NCI-H510A treated with DMSO at 0.1 percent for 48 hours (cell line): ENCODE results near the gene TBC1D12.
"Not testable (repeated sequence)": the region's sequence is repeated elsewhere in the genome, so short reads cannot be mapped to it uniquely, and the experiment has no call there.

Experiments used
- DNase-seq: peaks from one replicate; lab custom pipeline; 2025; lab: John Stamatoyannopoulos, UW

Gene TBC1D12

DNA sequence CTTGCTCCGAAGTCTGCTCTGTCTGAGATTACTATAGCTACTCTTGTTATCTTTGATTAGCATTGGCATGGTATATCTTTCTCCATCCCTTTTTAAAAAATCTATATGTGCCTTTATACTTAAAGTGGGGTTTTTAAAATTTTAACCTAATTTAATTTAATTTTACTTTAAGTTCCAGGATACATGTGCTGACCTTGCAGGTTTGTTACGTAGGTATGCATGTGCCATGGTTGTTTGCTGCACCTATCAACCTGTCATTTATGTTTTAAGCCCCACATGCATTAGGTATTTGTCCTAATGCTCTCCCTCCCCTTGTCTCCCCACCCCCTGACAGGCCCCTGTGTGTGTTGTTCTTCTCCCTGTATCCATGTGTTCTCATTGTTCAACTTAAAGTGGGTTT, 54.6 kb downstream of the TBC1D12 start:
- no peak for DNase-seq

DNA sequence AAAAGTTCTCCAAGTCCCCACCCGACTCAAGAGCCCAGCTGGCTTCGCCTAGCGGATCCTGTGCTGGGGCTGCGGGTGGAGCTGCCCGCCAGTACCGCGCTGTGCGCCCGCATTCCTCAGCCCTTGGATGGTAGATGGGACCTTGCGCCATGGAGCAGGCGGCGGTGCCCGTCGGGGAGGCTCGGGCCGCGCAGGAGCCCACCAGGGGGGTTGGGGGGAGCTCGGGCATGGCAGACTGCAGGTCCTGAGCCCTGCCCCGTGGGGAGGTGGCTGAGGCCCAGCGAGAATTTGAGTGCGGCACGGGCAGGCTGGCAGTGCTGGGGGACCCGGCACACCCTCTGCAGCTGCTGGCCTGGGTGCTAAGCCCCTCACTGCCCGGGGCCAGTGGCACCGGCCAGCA, 57.0 kb downstream of the TBC1D12 start:
- no peak for DNase-seq

DNA sequence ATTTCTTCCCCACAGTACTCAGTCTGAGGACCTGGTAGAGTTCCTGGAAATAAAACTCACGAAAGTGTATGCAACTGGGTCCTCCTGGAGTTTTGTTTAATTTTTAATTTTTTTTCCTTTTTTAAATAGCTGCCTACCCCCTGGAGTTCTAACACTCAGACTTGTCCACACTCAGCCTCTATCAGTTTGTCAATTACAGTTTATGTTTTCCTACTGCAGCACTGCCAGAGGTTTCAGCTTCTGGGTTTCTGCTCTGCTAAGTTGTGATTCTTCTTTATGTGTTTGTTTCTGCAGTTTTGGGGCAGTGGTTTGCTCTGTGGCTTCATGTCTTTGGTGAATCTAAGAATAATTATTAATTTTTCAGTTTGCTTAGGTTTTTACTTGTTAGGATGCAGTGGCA, 59.2 kb downstream of the TBC1D12 start:
- DNase-seq, result no peak

DNA sequence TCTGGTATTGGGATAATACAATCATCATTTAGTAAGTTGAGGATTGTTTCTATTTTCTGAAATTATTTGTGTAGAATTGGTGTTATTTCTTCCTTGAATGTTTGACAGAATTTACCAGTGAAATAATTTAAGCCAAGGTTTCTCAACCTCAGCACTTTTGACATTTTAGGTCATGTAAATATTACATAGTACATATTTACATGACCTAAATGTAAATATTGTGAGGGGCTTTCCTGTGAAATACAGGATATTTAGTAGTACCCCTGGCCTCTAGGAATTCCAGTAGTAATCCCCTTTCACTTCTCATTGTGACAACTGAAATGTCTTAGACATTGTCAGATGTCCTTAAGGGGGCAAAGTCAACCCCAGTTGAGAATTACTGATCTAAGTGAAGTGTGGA, 59.8 kb downstream of the TBC1D12 start:
- no peak for DNase-seq

DNA sequence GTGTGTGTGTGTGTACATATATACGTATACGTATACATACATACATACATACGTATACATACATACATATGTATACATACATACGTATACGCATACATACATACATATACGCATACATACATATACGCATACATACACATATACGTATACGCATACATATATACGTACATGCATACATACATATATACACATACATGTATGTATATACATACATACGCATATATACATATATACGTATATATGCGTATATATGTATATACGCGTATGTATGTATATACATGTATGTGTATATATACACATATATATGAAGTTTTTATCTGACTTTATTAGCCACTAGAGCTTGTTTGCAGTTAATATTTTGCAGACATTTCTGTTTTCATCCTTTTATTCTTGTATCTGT, 63.3 kb downstream of the TBC1D12 start:
- no peak for DNase-seq

DNA sequence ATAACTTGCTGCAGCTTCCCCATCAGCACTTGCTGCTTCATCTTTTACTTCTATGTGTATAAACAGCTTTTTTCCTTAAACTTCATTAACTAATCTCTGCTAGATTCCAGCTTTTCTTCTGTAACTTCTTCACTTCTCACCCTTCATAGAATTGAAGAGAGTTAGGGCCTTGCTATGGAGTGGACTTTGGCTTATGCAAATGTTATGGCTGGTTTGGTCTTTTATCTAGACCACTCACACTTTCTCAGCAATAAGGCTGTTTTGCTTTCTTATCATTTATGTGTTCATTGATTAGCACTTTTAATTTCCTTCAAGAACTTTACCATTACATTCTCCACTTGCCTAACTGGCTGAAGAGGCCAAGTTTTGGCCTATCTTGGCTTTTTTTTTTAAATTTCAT, 79.1 kb downstream of the TBC1D12 start:
- no peak for DNase-seq

DNA sequence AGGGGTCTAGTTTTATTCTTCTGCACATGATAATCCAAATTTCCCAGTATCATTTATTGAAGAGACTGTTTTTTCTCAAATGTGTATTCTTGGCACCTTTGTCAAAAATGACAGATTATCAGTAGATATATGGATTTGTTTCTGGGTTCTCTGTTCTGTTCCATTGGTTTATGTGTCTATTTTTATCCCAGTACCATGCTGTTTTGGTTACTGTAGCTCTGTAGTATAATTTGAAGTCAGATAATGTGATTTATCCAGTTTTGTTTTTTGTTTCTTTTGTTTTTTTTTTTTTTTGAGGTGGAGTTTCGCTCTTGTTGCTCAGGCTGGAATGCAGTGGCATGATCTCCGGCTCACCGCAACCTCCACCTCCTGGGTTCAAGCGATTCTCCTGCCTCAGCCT, 81.6 kb downstream of the TBC1D12 start:
- DNase-seq, result no peak

DNA sequence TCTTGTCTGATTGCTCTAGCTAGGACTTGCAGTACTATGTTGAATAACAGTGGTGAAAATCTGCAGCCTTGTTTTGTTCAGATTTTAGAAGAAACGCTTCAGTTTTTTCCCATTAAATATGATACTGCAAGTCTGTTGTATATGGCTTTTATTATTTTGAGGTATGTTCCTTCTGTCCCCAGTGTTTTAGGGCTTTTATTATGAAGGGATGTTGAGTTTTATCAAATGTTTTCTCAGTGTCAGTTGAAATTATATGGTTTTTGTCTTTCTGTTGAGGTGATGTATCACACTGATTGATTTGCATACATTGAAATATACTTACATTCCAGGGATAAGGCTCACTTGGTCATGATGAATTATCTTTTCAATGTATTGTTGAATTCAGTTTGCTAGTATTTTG, 82.8 kb downstream of the TBC1D12 start:
- DNase-seq, result no peak

DNA sequence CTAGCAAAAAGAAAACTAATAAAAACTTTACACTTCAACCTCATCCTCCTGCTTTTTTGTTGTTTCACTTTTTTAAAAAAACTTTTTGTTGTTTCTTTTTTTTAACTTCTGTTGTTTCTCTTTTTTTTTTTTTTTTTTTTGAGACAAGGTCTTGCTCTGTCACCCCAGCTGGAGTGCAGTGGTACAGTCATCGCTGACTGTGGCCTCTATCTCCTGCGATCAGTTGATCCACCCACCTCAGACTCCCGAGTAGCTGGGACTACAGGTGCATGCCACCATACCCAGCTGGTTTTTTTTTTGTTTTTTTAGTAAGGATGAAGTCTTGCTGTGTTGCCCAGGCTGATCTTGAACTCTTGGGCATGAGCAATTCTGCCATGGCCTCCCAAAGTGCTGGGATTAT, 85.2 kb downstream of the TBC1D12 start:
- DNase-seq, result no peak

DNA sequence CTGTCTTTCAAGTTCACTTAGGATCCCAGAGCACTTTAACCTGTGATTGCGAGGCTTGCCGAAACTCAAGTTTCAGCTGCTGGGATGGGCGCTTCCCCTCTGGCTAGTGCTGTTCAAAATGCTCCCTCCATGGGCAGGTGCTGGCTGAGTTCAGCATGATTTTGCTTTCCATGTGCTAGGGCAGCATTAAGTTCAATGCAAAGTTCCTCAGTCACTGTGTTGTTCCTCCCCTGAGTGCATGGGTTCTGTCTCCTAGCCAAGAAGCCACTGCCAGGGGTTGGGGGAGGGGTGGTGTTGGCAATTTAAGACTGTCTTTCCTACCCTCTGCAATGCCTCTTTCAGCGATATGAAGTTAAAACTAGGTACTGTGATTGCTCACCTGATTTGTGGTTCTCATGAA, 86.8 kb downstream of the TBC1D12 start:
- no peak for DNase-seq

DNA sequence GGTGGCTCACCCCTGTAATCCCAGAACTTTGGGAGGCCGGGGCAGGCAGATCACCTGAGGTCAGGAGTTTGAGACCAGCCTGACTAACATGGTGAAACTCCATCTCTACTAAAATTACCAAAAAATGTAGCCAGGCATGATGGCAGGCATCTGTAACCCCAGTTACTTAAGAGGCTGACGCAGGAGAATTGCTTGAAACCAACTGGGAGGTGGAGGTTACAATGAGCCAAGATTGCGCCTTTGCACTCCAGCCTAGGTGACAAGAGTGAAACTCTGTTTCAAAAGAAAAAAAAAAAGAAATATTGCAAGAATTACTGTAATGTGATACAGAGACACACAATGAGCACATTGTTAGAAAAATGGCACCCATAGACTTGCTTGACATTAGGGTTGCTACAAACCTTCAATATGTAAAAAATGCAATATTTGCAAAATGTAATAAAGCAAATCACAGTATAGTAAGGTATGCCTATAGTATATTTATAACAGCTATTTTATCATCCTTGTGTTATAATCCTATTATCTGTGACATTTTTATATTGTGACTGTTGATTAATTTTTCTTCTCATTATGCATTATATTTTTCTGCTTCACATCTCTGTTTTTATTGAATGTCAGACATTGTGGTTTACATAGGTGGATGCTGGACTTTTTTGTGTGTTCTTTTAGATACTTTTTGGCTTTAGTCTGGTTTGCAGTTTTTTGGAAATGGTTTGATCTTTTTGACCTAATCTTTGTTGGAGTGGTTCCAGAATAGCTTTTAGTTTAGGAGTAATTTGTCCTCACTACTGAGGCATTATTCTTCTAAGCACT, 87.8 kb downstream of the TBC1D12 start:
- DNase-seq, result no peak

DNA sequence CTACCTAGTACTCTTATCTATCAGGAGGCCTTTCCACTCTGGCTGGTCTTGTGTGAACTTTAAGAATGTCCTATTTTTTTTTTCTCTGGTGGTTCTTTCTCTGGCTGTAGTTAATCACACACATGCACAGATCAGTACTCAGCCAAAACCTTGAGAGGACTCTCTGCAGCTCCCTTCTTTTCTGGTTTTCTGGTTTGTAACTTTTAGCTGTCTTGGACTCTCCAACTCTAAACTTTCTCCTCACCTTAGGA, 88.4 kb downstream of the TBC1D12 start:
- no peak for DNase-seq

DNA sequence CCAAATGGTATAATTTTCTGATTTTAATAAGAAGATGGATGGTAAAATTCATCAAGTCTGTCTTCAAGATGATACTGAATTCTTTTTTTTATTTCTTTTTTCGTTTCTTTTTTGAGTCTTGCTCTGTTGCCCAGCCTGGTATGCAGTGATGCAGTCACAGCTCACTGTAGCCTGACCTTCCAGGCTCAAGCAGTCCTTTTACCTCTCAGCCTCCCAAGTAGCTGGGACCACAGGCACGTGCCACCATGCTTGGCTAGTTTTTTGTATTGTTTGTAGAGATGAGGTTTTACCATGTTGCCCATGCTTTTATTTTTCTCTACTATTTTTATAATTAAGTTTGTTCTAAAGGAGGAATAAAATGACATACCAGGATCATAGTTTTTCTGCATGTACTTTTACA, 91.1 kb downstream of the TBC1D12 start:
- DNase-seq, result no peak

DNA sequence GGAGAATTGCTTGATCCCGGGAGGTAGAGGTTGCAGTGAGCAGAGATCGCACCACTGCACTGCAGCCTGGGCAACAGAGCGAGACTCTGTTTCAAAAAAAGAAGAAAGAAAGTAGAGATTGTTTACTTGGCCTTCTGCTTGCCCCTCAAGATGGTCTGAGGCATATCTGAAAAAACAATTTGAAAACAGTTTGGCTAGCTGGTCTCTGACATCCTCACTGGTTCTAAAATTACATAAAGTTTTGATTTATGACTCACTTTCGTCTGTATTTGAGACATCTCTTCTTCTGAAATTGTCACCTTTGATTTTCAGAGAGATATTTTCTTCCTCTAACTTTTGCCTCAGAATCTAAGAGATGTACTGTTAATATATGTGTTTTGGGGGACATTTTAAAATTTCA, 93.7 kb downstream of the TBC1D12 start:
- DNase-seq, result no peak

DNA sequence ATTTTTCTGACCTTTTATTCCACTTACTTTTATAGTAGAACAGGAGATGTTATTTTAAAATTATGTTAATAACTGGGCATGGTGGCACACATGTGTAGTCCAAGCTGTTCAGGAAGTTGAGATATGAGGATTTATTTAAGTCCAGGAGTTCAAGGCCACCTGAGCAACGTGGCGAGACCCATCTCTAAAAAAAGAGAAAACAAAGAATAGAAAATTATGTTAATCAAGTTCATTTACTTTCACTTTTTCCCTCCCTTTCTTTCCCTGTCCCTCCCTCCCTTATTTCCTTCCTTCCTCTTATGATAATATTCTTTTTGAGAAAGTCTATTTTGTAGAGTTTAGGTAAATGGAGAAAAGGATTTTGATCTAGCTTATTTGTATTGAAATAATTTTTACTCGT, 94.3 kb downstream of the TBC1D12 start:
- no peak for DNase-seq

DNA sequence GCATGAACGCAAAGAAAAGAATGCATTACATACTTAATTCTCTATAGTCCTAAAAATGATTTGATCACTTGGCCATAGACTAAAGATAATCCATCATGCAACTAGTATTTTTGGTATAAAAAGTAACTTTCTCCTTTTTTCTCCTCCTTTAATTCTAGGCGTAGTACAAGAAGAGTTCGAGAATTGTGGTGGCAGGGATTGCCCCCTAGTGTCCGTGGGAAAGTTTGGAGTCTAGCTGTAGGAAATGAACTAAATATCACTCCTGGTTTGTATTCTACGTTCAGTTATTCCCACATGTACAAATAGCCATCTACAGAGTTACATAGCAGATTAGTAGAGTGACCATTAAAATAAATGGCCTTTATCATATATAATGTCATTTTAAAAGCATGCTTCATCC, 97.7 kb downstream of the TBC1D12 start:
- no peak for DNase-seq

DNA sequence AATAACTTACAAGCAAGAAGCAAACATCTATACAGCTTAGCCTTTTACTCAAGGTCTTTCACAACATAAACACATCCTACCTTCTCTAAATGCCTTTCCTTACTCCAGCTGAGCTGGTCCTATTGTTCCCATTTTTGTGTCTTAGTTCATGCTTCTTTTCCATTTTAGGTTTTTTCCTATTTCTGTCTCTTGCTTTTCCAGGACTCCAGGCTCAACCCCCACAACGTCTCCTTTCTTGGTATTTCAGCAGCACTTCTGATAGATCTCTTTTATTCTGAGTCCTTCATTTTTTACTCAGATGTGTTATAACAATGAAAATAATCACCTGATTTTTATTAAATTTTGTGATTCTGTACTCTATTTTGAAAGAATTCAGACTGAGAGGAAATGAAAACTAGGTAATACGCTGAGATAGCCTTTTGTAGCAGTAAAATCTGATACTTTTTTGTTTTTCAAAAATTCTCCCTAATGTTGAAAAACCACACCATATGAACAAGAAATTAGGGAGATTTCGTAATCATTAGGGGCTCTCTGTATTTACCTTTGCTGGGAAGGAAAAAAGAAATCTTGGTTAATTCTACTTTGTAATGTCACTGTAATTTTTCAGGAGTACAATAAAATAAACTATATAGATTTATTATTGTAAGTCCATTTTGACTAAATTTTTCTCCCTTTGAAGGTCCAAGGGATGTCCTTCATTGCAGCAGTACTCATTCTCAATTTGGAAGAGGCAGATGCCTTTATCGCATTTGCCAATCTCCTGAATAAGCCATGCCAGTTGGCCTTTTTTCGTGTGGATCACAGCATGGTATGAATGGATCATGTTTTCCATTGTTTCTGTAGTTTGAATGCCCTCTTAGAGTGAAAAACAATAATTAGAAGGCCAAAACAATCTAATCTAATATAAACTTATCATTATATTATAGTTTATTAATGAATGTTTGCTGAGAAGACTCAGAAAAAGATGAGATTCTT, 119.2 kb downstream of the TBC1D12 start:
- DNase-seq, result no peak

DNA sequence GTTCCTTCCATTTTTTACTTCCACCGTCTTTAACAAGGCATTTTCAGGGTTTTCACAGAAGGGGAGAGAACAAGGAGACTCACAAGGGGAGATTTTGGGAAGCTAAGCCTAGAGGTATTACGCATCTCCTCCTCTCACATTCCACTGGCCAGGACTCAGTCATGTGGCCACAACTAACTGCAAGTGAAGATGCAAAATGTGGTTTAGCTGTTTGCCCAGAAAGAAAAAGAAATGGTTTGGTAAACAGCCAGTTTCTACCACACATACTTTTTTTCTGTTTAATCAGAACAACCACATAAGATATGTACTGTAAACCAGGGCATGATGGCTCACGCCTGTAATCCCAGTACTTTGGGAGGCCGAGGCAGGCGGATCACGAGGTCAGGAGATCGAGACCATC, 121.8 kb downstream of the TBC1D12 start:
- no peak for DNase-seq

DNA sequence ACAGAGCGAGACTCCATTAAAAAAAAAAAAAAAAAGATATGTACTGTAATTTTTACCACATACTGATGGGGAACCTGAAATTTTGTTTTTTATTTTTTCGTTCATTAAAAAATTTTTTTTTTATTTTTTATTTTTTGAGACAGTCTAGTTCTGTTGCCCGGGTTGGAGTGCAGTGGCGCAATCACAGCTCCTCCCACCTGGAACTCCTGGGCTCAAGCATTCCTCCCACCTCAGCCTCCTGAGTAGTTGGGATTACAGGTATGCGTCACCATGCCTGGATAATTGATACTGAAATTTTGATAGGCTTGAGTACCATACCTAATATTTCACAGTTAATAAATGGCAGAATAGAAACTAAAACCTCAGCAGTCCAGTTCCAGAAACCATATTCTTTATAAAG, 122.4 kb downstream of the TBC1D12 start:
- no peak for DNase-seq

DNA sequence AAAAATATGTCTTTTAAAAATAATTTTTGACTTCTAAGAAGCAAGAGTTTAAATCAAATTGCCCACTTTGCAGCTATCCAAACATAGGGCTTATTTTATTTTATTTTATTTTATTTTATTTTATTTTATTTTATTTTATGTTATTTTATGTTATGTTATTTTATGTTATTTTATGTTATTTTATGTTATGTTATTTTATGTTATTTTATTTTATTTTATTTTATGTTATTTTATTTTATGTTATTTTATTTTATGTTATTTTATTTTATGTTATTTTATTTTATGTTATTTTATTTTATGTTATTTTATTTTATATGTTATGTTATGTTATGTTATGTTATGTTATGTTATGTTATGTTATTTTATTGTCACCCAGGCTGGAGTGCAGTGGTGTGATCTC, 129.2 kb downstream of the TBC1D12 start:
- not testable (repeated sequence) for DNase-seq

DNA sequence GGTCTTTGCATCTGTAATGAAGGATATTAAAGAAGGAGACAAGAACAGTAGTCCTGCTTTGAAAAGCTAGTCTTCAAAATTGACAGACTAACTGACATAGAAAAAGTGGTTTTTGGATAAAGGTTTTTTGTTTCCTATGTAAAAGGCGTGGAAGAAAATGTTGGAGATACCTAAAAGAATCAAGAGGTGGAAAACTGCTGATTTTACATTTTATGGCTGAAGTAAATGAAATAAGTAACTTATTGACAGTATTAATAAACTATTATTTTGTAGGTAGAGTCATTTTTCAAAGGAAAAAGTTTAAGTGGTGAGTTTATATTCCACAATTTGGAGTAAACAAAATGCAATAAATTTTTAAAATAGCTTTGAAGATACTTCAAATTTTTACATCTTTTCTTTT, 130.7 kb downstream of the TBC1D12 start:
- no peak for DNase-seq

DNA sequence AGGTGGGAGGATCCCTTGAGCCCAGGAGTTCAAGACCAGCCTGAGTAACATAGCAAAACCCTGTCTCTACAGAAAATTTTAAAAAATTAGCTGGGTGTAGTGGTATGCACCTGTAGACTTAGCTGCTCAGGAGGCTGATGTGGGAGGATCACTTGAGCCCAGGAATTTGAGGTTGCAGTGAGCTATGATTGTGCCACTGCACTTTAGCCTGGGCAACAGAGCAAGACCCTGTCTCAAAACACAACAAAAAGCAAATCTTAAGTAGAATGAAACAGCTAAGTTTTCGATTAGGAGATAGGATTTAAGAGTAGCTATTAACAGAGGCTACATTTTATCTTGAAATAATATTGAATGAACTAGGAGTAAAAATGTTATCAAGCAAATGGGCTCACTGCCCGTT, 139.9 kb downstream of the TBC1D12 start:
- DNase-seq, result not testable (repeated sequence)

DNA sequence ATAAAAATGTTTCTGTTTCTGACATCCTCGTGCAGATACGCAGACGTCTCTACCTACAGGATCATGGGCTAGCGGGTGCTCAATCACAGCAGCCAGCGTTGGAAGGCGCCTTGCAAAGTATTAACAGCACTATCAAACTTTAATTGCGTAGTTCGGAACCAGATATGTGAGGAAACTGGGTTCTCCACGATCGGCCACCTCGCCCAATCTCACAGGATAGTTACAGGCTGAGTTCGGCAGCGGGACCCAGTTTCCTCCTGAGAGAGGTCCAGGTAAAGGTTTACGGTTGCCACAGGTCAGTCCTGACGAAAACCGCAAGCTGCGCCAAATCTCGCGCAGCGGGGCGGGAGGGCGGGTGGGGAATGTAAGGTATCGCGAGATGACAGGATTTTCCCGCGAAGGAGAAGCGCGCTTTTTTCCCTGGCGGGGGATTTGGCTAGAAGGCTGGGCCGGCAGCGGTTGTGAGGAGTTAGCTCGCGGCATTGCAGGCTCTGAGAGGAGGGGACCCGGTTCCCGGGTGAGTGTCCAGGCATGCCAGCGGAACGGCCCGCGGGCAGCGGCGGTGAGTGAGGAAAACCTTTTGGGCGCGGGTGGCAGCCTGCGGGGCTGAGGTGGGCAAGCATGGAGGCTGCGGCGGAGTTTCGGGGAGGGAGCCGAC, 143.2 kb downstream of the TBC1D12 start, which contains the start of gene HELLS:
Gene HELLS, plus strand, starts transcription at position 398 of the 658 bp plus-strand sequence. Its CDS starts 134 bp downstream, at position 532.
- peak; percentile 90 for DNase-seq
